Activated T-cell treated with anti-CD3 and anti-CD28 coated beads, Interleukin-2, amount 50 U/mL, for 72 hours (primary cell): ENCODE measurements around the gene LSM14A. TPM values are rescaled to one million over a fixed set of nuclear protein-coding genes. Genes with fewer than 3 reads are reported as not detected.
"Not testable (repeated sequence)": the region's sequence is repeated elsewhere in the genome, so short reads cannot be mapped to it uniquely, and the experiment has no call there.

Experiments
- ATAC-seq, 2 donors: fragments of 150-1000 bp; cut with Tn5 transposase; replicated peaks in 1 of 2; 2 replicates each; pipeline ENCODE4 v1.10.0; 2021; ENCODE audit warnings: moderate library complexity in 2 of 2, mild to moderate bottlenecking in 1 of 2
- DNase-seq, 2 donors: peaks; one replicate each; pipeline ENCODE4 v3.0.0; 2021 to 2022; ENCODE audit warnings: mixed read lengths in 1 of 2
- H3K27ac Mint-ChIP-seq: one replicate; pipeline ENCODE4 v1.8.0; 2022; ENCODE audit warnings: mild to moderate bottlenecking, moderate library complexity, mixed read lengths
- H3K27me3 Mint-ChIP-seq: one replicate; pipeline ENCODE4 v1.8.0; 2022; ENCODE audit warnings: low read depth, mixed read lengths
- H3K36me3 Mint-ChIP-seq, 2 donors: one replicate each; pipeline ENCODE4 v1.8.0; 2022; ENCODE audit warnings: mixed read lengths in 2 of 2, mild to moderate bottlenecking in 1 of 2; ENCODE audit not compliant: insufficient read depth in 2 of 2
- H3K4me1 Mint-ChIP-seq: one replicate; pipeline ENCODE4 v1.8.0; 2022; ENCODE audit warnings: low read depth, mixed read lengths
- H3K4me3 Mint-ChIP-seq, 2 donors: one replicate each; pipeline ENCODE4 v1.8.0; 2022; ENCODE audit warnings: mild to moderate bottlenecking in 2 of 2, mixed read lengths in 2 of 2, moderate library complexity in 2 of 2
- H3K9me3 Mint-ChIP-seq, 2 donors: one replicate each; pipeline ENCODE4 v1.8.0; 2022; ENCODE audit warnings: mixed read lengths in 2 of 2
- total RNA-seq, 2 donors: library from RNA; stranded (reverse); gene quantifications; one replicate each; pipeline ENCODE4 v1.2.3, GENCODE V29; 2022

Gene LSM14A
- total RNA-seq, 2 donors from 2014 or later: 112 to 130 TPM

DNA sequence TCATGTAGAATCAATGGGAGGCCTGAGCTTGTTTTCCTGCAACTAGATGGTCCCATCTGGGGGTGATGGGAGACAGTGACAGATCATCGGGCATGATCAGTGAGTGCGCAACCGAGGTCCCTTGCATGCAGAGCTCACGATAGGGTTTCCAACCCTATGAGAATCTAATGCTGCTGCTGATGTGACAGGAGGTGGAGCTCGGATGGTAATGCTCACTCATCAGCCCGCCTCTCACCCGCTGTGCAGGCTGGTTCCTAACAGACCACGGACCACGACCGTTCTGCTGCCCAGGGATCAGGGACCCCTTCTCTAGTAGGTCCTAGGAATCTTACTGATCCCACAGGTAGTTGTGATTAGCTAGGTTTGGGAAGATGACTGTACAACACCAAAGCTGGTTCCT lies 58.5 kb downstream of the LSM14A start:
- H3K27me3 Mint-ChIP-seq: no peaks in the 10 kb centered on the region
- ATAC-seq (no peak), DNase-seq (no peak)
- no peaks in the 10 kb centered on the region for H3K9me3 Mint-ChIP-seq
- H3K36me3 Mint-ChIP-seq: peaks cover 8 to 22% of the 10 kb centered on the region in 2 donors
- peaks cover 58% of the 10 kb centered on the region for H3K4me1 Mint-ChIP-seq
- H3K4me3 Mint-ChIP-seq: no peak overlapping the region
- no peak overlapping the region for H3K27ac Mint-ChIP-seq

DNA sequence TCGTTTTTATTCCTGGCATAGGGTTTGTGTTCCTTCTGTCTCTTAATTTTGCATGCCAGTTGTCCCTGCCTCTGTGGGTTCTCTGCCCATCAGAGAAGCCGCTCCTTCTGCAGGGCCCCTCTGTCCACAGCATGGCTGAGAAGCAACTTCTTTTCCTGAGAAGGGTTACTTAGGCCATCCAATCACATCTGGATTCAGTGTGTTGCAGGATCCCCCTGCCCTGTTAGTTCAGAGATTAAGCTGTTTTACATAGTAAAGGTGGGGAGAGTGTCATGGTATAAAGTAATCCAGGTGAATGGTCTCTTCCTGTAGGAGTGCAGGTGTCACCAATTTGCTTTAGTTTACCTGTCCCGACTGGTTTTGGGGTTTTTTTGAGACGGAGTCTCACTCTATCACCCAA lies 59.1 kb downstream of the LSM14A start:
- no peak overlapping the region for H3K27ac Mint-ChIP-seq
- DNase-seq (no peak), ATAC-seq (no peak)
- no peaks in the 10 kb centered on the region for H3K9me3 Mint-ChIP-seq
- H3K27me3 Mint-ChIP-seq: no peaks in the 10 kb centered on the region
- H3K36me3 Mint-ChIP-seq: peaks cover 6 to 19% of the 10 kb centered on the region in 2 donors
- H3K4me3 Mint-ChIP-seq: no peak overlapping the region
- H3K4me1 Mint-ChIP-seq: peaks cover 52% of the 10 kb centered on the region

DNA sequence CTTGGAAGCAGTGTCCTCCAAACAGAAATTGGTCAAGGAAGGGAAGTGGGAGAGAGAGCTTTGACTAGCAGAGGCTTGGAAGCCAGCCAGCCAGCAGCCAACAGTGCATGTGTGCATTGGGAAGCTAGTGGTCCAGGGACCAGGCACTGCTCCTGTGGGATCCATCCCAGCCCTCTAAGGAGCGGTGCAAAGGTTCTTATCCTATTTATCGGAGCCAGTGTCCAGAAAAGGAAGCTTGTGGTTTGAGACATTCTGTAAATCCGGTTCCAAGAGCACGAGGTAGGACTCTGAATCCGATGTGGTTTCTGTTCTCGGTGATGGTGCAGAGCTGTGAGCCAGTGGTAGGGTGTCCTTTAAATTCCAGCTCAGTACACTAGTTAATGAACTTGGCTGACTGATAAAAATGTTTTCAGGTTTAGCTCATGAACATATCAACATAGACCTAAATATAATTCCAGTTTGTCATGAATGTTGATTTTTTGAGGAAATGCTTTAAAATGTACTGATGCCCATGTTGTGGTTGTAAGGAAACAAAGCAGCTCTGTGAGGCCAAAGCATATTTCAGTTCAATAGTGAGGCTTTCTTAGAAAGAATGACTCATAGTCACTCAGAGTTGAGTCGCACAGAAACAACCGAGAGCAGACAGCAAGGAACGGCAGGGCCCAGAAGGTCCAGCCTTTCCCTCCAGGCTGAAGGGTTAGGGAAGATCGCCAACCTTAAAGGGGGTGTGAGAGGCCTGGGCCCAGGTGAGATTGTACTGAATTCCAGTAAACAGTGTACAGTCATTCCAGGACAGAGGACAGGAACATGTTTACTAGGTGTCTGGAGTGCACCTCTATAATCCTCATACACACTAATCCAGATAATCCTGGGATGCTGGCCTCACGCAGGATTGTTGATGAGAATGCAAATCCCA lies 60.5 kb downstream of the LSM14A start:
- Mint-ChIP-seq H3K27ac (peak overlapping the region; percentile 93), H3K4me1 (peaks cover 41% of the 10 kb centered on the region), H3K36me3 (peaks cover 2 to 10% of the 10 kb centered on the region in 2 donors), H3K4me3 (peak overlapping the region; percentile 67 to 71), H3K27me3 (no peaks in the 10 kb centered on the region), H3K9me3 (no peaks in the 10 kb centered on the region)
- peak; percentile 32 to 38 for DNase-seq
- ATAC-seq: peak; percentile 87 to 90

DNA sequence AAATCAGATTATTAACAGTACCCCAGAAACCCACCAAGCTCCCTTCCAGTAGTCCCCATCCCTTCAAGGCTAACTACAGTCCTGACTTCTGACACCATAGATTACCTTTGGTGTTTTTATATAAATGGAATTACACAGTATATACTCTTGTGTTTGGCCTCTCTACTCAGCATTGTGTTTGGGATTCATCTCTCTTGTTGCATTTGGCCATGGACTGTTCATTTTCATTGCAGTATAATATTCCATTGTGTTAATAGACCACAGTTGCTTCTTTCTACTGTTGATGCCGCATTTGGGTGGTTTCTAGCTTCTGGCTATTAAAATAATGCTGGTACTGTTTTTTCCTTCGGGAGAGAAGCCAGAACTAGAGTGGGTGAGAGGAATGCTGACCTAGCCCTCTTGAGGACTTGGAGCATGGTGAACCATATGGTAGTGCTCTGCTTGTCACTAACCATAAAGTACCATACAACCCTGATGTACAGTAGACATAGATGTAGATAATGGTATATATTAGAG lies 63.2 kb downstream of the LSM14A start:
- Mint-ChIP-seq H3K4me3 (no peak overlapping the region), H3K27ac (no peak overlapping the region), H3K27me3 (no peaks in the 10 kb centered on the region), H3K4me1 (peaks cover 26% of the 10 kb centered on the region), H3K36me3 (peaks cover 2% of the 10 kb centered on the region in 2 donors), H3K9me3 (no peaks in the 10 kb centered on the region)
- ATAC-seq (no peak), DNase-seq (no peak)

DNA sequence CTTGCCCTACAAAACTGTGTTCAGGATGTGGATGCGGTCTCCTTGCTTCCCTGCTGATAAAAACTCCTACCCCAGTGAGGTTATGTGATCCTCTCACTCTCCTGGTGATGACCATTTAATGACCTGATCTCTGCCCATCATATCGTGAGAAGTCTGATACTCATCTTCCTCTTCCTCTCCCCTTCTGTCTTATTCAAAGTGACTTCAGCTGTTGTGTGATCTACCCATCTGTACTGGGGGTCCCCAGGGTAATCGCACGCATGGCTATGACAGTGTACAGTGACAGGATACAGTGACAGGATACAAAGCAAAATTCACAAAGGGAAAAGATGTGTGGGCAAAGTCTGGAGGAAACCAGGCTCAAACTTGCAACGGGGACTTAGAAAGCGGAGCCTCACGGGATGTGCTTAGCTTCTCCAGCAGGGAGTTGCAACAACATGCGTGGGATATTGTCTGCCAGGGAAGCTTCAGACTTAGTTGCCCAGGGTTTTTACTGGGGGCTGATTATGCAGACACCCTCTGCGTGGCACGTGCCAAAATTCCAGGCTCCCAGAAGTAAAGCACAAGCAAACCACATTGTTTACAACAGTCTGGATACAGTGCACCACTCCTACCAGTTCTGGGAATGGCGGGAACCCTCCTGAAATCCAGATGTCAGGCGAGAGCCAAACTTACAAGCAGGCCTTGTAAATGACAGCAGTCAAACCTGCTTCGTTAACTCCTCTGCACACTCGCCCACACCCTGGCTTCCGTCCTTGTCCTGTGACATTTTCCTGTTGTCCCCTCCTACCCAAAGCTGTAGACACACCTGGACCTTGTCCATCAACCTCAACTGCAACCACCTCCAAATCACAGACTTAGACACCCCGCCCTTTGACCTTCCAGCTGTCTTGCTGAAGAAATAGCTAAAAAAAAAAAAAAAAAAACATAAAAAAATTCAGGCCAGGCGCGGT lies 64.0 kb downstream of the LSM14A start:
- ATAC-seq (no peak), DNase-seq (no peak)
- H3K9me3 Mint-ChIP-seq: no peaks in the 10 kb centered on the region
- no peak overlapping the region for H3K4me3 Mint-ChIP-seq
- H3K36me3 Mint-ChIP-seq: peaks cover 2% of the 10 kb centered on the region in 2 donors
- H3K27me3 Mint-ChIP-seq: no peaks in the 10 kb centered on the region
- H3K27ac Mint-ChIP-seq: no peak overlapping the region
- peaks cover 25% of the 10 kb centered on the region for H3K4me1 Mint-ChIP-seq

DNA sequence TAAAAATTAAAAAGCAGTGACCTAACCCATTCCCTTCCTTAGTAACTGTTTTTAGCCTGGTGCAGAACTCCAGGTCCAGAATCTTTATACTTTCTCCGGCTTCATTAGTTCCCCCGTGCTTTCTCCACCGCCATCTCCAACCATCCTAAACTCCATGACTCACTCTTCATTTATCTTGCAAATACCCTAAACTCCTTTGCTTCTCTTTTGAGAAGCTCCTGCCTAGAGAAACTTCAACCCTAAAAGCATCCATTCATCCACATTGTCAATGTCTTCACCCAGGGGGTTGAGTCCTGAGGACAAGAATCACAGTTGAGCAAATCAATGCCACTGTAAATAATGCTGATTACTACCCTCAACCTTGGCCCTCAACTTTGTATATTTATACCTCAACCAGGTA lies 65.0 kb downstream of the LSM14A start:
- Mint-ChIP-seq H3K36me3 (peaks cover 0 to 2% of the 10 kb centered on the region in 2 donors), H3K27ac (peak overlapping the region; percentile 51), H3K4me1 (peaks cover 20% of the 10 kb centered on the region), H3K27me3 (no peaks in the 10 kb centered on the region), H3K9me3 (no peaks in the 10 kb centered on the region), H3K4me3 (no peak overlapping the region)
- no peak for ATAC-seq
- DNase-seq: no peak

DNA sequence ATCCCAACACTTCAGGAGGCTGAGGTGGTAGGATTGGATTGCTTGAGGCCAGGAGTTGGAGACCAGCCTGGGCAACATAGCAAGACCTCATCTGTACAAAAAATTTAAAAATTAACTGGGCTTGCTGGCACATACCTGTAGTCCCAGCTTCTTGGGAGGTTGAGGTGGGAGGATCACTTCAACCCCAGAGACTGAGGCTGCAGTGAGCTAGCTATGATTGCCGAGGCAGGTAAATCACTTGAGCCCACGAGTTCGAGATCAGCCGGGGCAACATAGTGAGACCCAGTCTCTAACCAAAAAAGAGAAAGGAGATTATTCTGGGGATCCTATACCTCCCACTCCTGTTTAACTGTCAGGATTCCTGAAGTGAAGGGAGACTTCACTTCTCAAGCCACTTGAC lies 65.6 kb downstream of the LSM14A start:
- Mint-ChIP-seq H3K4me1 (peaks cover 13% of the 10 kb centered on the region), H3K4me3 (no peak overlapping the region), H3K27me3 (no peaks in the 10 kb centered on the region), H3K9me3 (no peaks in the 10 kb centered on the region), H3K36me3 (peaks cover 0 to 2% of the 10 kb centered on the region in 2 donors), H3K27ac (peak overlapping the region; percentile 51)
- DNase-seq: no peak
- no peak for ATAC-seq

DNA sequence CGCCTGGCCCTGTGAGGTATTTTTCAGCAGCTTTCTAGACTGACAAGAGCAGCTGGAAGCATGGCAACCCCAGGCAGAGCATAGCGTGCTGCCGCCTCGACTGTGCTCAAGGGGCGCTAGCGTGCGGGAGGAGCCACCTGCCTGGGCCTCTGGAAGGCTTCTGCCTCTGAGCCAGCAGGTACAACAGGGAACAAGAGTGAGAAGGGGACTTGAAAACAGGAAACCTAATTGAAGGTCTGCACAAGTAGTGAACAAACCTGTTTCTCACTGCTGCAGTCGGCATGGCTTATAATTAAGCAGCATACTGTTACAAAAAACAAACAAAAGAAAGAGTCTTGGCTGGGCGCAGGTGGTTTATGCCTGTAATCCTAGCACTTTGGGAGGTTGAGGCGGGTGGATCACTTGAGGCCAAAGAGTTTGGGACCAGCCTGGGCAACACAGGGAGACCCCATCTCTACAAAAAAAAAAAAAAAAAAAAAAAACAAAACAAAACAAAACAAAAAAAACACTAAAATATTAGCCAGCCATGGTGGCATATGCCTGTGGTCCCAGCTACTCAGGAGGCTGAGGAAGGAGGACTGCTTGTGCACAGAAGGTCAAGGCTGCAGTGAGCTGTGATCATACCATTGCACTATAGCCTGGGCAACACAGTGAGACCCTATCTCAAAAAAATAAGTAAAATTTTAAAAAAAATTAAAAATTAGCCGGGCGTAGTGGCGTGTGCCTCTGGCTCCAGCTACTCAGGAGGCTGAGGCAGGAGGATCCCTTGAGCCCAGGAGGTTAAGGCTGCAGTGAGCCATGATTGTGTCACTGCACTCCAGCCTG lies 69.4 kb downstream of the LSM14A start:
- peaks cover 10% of the 10 kb centered on the region for H3K4me1 Mint-ChIP-seq
- H3K27ac Mint-ChIP-seq: peak overlapping the region; percentile 44
- no peaks in the 10 kb centered on the region for H3K36me3 Mint-ChIP-seq
- ATAC-seq: peak in 1 of 2 donors; percentile 39
- no peaks in the 10 kb centered on the region for H3K9me3 Mint-ChIP-seq
- no peak overlapping the region for H3K4me3 Mint-ChIP-seq
- no peaks in the 10 kb centered on the region for H3K27me3 Mint-ChIP-seq
- peak in 1 of 2 donors; percentile 25 for DNase-seq

DNA sequence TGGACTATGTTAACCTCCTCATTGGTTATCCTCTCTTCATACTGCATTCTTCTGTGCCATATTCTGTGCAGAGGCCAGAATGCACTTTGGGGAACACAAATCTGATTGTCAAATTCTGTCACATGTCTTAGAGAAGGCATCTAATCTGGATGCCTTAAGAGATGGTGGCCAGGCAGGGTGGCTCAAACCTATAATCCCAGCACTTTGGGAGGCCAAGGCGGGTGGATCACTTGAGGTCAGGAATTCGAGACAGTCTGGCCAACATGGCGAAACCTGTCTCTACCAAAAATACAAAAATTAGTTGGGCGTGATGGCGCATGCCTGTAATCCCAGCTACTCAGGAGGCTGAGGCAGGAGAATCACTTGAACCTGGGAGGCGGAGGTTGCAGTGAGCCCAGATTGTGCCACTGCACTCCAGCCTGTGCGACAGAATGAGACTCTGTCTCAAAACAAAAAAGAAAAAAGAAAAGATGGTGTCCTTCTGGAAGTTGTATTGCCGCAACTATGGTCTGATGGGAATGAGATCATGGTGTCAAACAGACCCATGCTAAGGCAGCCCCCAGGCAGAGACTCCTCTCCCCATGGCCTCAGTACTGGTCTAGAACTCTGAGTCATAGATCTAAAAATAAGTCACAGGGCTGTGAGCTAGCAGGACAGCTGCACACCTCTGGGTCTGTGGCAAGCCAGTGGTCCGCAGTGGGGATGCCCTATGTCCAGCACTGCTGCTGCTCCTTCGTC lies 71.0 kb downstream of the LSM14A start:
- H3K36me3 Mint-ChIP-seq, H3K4me1 Mint-ChIP-seq, DNase-seq, H3K4me3 Mint-ChIP-seq, H3K27me3 Mint-ChIP-seq, H3K27ac Mint-ChIP-seq, H3K9me3 Mint-ChIP-seq: not testable (repeated sequence)
- ATAC-seq: peak; percentile 59 to 64

DNA sequence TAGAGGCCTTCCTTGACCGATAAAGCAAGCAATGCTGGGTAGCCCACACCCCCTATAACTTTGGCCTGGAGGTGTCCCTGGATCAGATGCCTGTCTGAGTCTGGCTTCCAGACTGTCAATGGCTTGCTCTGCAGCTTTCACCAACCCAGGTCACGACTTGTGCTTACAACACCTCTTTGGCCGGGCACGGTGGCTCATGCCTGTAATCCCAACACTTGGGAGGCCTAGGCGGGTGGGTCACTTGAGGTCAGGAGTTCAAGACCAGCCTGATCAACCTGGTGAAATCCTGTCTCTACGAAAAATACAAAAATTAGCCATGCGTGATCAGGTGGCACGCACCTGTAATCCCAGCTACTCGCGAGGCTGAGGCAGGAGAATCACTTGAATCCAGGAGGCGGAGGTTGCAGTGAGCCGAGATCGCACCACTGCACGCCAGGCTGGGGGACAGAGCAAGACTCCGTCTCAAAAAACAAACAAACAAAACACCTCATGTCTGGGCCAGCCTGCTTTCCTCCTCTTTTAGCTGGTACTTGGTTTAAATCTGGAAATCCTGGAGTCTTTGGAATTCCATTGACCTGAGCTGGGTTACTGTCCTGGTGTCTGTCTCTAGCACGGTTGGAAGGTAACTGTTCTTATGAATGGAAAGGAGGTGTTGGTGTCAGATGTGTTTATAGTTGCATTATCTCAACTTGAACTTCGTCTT lies 71.7 kb downstream of the LSM14A start:
- Mint-ChIP-seq H3K9me3 (no peaks in the 10 kb centered on the region), H3K4me3 (no peak overlapping the region), H3K27me3 (no peaks in the 10 kb centered on the region), H3K36me3 (no peaks in the 10 kb centered on the region), H3K27ac (no peak overlapping the region), H3K4me1 (peaks cover 10% of the 10 kb centered on the region)
- ATAC-seq: no peak
- no peak for DNase-seq

DNA sequence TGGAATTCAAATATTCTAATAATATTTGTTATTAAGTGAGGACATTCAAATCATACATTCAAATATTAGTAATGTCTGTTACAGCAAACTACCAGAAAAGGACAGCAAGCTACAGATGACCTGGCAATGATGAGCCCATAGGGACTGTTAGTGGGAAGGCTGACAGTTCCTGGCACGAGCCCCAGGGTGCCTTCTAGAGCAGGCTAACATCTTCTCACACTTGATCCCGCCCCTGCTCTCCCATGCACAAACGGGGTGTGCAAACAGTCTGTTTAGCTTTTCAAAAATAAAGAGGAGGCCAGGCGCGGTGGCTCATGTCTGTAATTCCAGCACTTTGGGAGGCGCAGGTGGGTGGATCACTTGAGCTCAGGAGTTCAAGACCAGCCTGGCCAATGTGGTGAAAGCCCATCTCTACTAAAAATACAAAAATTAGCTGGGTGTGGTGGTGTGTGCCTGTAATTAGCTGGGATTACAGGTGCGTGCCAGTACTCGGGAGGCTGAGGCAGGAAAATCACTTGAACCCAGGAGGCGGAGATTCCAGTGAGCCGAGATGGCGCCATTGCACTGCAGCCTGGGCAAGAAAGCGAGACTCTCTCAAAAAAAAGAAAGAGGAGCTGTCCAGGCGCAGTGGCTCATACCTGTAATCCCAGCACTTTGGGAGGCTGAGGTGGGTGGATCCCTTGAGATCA lies 72.5 kb downstream of the LSM14A start:
- Mint-ChIP-seq H3K4me3 (no peak overlapping the region), H3K27ac (no peak overlapping the region), H3K9me3 (no peaks in the 10 kb centered on the region), H3K27me3 (no peaks in the 10 kb centered on the region), H3K4me1 (peaks cover 10% of the 10 kb centered on the region), H3K36me3 (no peaks in the 10 kb centered on the region)
- ATAC-seq (no peak), DNase-seq (no peak)
